ENCODE results near the gene RTP5.

The RTP5 gene

DNA sequence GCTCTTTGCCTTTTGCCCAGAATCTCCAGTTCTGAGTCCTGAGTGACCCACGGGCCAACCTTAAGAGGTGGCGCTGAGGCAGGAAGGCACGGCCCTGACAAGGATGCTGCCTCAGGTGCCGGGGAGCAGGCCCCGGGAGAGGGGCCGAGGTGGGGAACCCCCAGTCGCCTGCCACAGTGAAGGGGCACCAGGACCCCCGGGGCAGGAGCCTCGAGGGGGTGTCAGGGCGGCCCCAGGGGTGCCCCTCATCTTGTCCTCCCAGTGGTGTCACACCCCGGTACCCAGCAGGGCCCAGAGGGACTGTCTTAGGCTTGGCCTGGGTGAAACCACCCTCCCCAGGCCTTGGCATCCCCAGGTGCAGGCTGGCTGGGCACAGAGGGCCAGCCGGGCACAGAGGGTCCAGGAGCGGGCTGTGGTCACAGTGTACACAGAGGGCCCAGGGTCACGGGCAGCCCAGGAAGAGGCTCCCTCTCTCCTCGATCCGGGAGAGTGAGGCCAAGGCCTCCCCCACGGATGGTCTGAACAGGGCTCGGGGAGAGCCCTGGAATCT, 11.9 kb upstream of the RTP5 start:
- Histone ChIP-seq H3K9me2 (replicated peaks; ENCODE audit: insufficient read depth, low read length) (no peaks in the 10 kb centered on the region), H3K9me3 (ENCODE audit: insufficient read depth, low read length) (no peaks in the 10 kb centered on the region), H3K79me2 (ENCODE audit: insufficient read depth, low read length) (no peaks in the 10 kb centered on the region), H3K36me3 (ENCODE audit: low read length) (no peaks in the 10 kb centered on the region), H3K27ac (ENCODE audit: low read depth, low read length) (no peak overlapping the region), H3K27me3 (ENCODE audit: low read length) (no peaks in the 10 kb centered on the region), H2AFZ (ENCODE audit: low read depth, low read length, severe bottlenecking) (no peak overlapping the region), H3K4me3 (ENCODE audit: insufficient read depth, low read length, poor library complexity, severe bottlenecking) (no peak overlapping the region), H3K4me2 (ENCODE audit: low read depth, low read length, poor library complexity, severe bottlenecking) (no peak overlapping the region), H3F3A (ENCODE audit: insufficient read depth) (no peaks in the 10 kb centered on the region), H3K9ac (ENCODE audit: low read length) (no peak overlapping the region), H4K20me1 (ENCODE audit: low read depth, low read length) (no peaks in the 10 kb centered on the region)
- TF ChIP-seq CTCF (IDR thresholded peaks at IDR 0.05; ENCODE audit: insufficient read depth, low read length, poor library complexity, severe bottlenecking) (no peak), EZH2phosphoT487 (conservative IDR thresholded peaks at IDR 0.05; ENCODE audit: low read length) (no peak)

GRCh38 chr2:241858206-241859016, 11.1 kb upstream of the RTP5 start, which contains the start of gene PDCD1:
PDCD1 (minus strand) TSS chr2:241858894; CDS start chr2:241858838, 56 bp downstream.
- no peaks in the 10 kb centered on the region for H3F3A ChIP-seq (ENCODE audit: insufficient read depth)
- H3K36me3 ChIP-seq (ENCODE audit: low read length): no peaks in the 10 kb centered on the region
- TF ChIP-seq CTCF (IDR thresholded peaks at IDR 0.05; ENCODE audit: insufficient read depth, low read length, poor library complexity, severe bottlenecking) (no peak), EZH2phosphoT487 (conservative IDR thresholded peaks at IDR 0.05; ENCODE audit: low read length) (no peak)
- no peak within 1 kb of the TSS for H3K4me3 ChIP-seq (ENCODE audit: insufficient read depth, low read length, poor library complexity, severe bottlenecking)
- no peaks in the 10 kb centered on the region for H3K9me2 ChIP-seq (replicated peaks; ENCODE audit: insufficient read depth, low read length)
- H2AFZ ChIP-seq (ENCODE audit: low read depth, low read length, severe bottlenecking): no peak within 1 kb of the TSS
- peak within 1 kb of the TSS; percentile 17 for H3K4me2 ChIP-seq (ENCODE audit: low read depth, low read length, poor library complexity, severe bottlenecking)
- H3K27me3 ChIP-seq (ENCODE audit: low read length): no peaks in the 10 kb centered on the region
- H3K9me3 ChIP-seq (ENCODE audit: insufficient read depth, low read length): no peaks in the 10 kb centered on the region
- H3K9ac ChIP-seq (ENCODE audit: low read length): no peak within 1 kb of the TSS
- no peak within 1 kb of the TSS for H3K27ac ChIP-seq (ENCODE audit: low read depth, low read length)
- no peaks in the 10 kb centered on the region for H4K20me1 ChIP-seq (ENCODE audit: low read depth, low read length)
- no peaks in the 10 kb centered on the region for H3K79me2 ChIP-seq (ENCODE audit: insufficient read depth, low read length)

- H2AFZ ChIP-seq (ENCODE audit: low read depth, low read length, severe bottlenecking): no peak overlapping the region
- no peaks in the 10 kb centered on the region for H3K9me2 ChIP-seq (replicated peaks; ENCODE audit: insufficient read depth, low read length)
- H3K4me3 ChIP-seq (ENCODE audit: insufficient read depth, low read length, poor library complexity, severe bottlenecking): no peak overlapping the region
- peaks cover under 1% of the 10 kb centered on the region; the same call in 1 of the 2 replicates for H3K9me3 ChIP-seq (ENCODE audit: insufficient read depth, low read length)
- H3K36me3 ChIP-seq (ENCODE audit: low read length): no peaks in the 10 kb centered on the region
- H3K79me2 ChIP-seq (ENCODE audit: insufficient read depth, low read length): no peaks in the 10 kb centered on the region
- no peaks in the 10 kb centered on the region for H4K20me1 ChIP-seq (ENCODE audit: low read depth, low read length)
- no peaks in the 10 kb centered on the region for H3K27me3 ChIP-seq (ENCODE audit: low read length)
- no peak overlapping the region for H3K27ac ChIP-seq (ENCODE audit: low read depth, low read length)
- no peak overlapping the region for H3K4me2 ChIP-seq (ENCODE audit: low read depth, low read length, poor library complexity, severe bottlenecking)
- no peak overlapping the region for H3K9ac ChIP-seq (ENCODE audit: low read length)
- no peaks in the 10 kb centered on the region for H3F3A ChIP-seq (ENCODE audit: insufficient read depth)
- TF ChIP-seq CTCF (IDR thresholded peaks at IDR 0.05; ENCODE audit: insufficient read depth, low read length, poor library complexity, severe bottlenecking): no peak
- no peak for TF ChIP-seq EZH2phosphoT487 (conservative IDR thresholded peaks at IDR 0.05; ENCODE audit: low read length)
Observed at GRCh38 chr2:241859017-241859435, 10.5 kb upstream of the RTP5 start.
